Umbilical cord (tissue), 2 donors: ENCODE measurements around the gene APOBEC3B. TPM values are rescaled to one million over a fixed set of nuclear protein-coding genes. Genes with fewer than 3 reads are reported as not detected.
"Not testable (repeated sequence)": the region's sequence is repeated elsewhere in the genome, so short reads cannot be mapped to it uniquely, and the experiment has no call there.

ENCODE experiments used
- DNase-seq: peaks from one replicate; pipeline ENCODE4 v3.0.0-alpha.2; 2015; ENCODE audit warnings: low spot score
- total RNA-seq: library from RNA; depleted of rRNA; stranded (reverse); fragments of >200 nt; gene quantifications from one replicate; pipeline ENCODE4 v1.2.3, GENCODE V29; 2014; ENCODE audit warnings: low replicate concordance; ENCODE audit not compliant: insufficient read depth

The APOBEC3B gene
- total RNA-seq, 1 donor from 2014 or later: not detected

DNA sequence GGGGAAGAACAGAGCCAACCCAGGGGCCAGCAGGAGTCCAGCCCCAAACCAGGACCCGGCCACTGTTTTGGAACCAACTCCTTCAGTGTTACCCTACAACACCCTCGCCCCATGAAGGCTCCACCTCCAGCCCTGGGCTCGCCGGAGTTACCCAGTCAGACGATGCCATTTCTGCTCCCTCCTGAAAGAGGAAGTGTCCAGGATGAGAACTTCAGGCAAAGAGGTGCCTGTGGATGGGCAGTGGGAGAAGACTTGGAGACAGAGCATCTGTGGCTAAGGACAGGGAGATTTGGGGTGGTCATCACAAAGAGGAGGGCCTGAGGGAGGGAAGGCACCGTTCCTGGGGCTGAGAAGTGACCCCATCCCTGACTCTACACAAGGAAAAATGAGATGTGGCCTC lies 14.0 kb downstream of the APOBEC3B start:
- no peak for DNase-seq

DNA sequence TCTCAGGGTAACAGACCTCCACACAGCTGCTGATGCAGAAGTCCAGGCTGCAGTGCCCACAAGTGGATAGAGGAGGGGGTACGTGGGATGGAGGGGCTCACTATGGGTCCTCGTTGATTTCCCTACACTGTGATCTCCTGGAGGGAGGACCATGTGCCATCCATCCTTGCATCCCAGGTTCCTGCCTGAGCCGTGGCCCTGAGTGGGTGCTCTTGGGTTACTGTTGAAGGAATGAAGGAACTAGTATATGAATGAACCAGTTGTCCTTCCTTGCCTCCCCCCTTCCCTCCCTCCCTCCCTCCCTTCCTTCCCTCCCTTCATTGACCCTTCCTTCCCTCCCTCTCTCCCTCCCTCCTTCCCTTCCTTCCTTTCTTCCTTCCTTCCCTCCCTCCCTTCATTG lies 15.4 kb downstream of the APOBEC3B start:
- DNase-seq: no peak

DNA sequence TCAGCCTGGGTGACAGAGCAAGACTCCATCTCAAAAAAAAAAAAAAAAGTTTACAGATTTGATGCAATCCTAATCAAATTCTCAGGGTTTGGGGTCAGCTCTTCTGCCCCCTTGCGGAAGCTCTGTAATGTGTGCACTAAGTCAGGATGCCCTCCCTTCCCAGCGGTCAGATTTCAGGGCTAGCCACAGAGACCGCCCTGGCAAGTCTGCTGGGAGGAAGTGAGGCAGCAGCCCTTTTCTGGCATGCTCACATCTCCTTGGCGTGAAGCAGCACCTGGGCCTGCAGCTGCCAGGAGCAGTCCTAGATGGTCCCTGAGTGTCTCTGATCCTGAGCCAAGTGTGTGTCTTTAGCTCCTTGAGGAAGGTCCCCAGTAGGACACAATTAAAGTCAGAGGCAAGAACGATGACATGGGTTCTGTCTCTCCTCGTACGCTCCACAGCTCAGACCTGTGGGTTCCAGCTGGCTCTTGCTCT lies 21.1 kb downstream of the APOBEC3B start:
- peak; percentile 85 for DNase-seq

GRCh38 chr22:39007177-39007576 lies 25.0 kb downstream of the APOBEC3B start:
- no peak for DNase-seq

- not testable (repeated sequence) for DNase-seq
These were observed 26.2 kb downstream of the APOBEC3B start for GRCh38 chr22:39008271-39008850.

GRCh38 chr22:39010946-39011345 lies 28.8 kb downstream of the APOBEC3B start:
- no peak for DNase-seq

- peak; percentile 67 for DNase-seq
These were observed 30.7 kb downstream of the APOBEC3B start for GRCh38 chr22:39012533-39013511.

DNA sequence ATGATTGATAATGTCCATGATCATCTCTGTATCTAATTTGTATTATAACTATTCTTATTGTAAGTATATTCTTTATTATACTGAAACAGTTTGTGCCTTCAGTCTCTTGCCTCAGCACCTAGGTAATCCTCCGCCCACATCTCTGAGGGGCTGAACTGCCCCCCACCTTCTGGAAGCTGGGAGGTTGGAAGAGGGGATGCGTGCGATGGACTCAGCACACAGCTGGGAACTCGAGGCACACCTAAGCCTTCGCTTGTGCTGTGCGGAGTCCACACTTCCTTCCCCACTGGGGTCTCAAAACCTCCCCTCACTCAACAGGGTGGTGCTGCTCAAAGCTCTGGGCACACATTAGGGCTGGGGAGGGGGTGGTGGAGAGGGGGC lies 31.4 kb downstream of the APOBEC3B start:
- DNase-seq: not testable (repeated sequence)

GRCh38 chr22:39013942-39014722 lies 32.0 kb downstream of the APOBEC3B start, which contains the start of gene APOBEC3C:
APOBEC3C (plus strand) TSS chr22:39014257; CDS start chr22:39014363, 106 bp downstream.
- DNase-seq: peak; percentile 98

DNA sequence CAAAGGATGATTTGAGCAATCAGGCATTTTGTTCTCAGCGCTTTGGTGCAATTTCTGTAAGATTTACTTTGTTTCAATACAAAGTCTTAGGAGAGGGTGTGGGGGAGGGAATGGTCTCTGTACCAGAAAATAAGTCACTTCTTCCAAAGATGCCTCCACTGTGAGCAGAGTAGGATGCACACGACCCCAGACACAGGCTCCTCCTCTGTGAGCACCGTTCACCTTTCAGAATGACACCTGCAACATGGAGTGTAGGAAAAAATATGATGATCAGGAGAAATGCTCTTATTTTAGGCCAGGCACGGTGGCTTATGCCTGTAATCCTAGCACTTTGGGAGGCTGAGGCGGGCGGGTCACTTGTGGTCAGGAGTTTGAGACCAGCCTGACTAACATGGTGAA lies 32.6 kb downstream of the APOBEC3B start:
- not testable (repeated sequence) for DNase-seq

GRCh38 chr22:39016592-39016991 lies 34.4 kb downstream of the APOBEC3B start:
- DNase-seq: no peak

- no peak for DNase-seq
These were observed 35.6 kb downstream of the APOBEC3B start for GRCh38 chr22:39017596-39018365.

DNA sequence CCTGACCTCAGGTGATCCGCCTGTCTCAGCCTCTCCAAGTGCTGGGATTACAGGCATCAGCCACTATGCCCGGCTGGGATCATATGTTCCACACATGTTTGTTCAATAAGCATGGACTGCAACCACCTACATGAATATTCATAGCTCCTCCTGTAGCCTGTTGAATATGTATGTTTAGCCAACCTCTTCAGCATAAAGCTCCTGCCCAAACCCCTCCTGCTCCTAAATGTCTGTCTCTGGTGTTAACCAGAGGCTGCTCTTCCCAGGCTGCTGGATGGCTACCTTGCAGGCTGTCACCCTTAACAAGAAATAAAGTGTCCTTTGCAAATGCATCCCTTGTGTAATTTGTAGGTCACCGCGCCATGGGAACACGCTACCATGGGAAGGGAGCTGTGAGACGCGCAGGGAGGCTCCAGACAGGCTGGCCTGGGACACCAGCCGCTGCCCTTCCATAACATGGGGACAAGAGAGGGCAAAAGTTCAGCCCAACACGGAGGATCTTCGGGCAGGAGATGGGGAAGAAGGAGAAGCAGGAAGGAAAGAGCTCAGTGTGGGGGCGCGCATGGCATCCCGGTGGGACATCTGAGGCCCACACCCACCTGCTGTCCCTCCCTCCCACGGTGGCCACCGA lies 38.0 kb downstream of the APOBEC3B start:
- DNase-seq: peak; percentile 61

- no peak for DNase-seq
These were observed 39.6 kb downstream of the APOBEC3B start for GRCh38 chr22:39021552-39022250.

- DNase-seq: no peak
These were observed 42.6 kb downstream of the APOBEC3B start for GRCh38 chr22:39024519-39025308.

GRCh38 chr22:39026509-39027150 lies 44.5 kb downstream of the APOBEC3B start:
- DNase-seq: no peak

GRCh38 chr22:39027717-39028116 lies 45.6 kb downstream of the APOBEC3B start:
- no peak for DNase-seq

GRCh38 chr22:39028281-39028680 lies 46.1 kb downstream of the APOBEC3B start:
- DNase-seq: no peak

- no peak for DNase-seq
These were observed 47.1 kb downstream of the APOBEC3B start for GRCh38 chr22:39029227-39029626.
